Renal cortex interstitium (tissue), 11 donors: Measurements from ENCODE around the gene RGL1. TPM values are rescaled to one million over a fixed set of nuclear protein-coding genes. Genes with fewer than 3 reads are reported as not detected.
"Not testable (repeated sequence)": the region's sequence is repeated elsewhere in the genome, so short reads cannot be mapped to it uniquely, and the experiment has no call there.

ENCODE experiments used
- DNase-seq, 11 donors: peaks; one replicate each; pipeline ENCODE4 v3.0.0-alpha.2; 2013; ENCODE audit warnings: low read depth in 9 of 11, low spot score in 4 of 11; ENCODE audit errors: extremely low read depth in 1 of 11
- polyA plus RNA-seq, 3 donors: library from polyadenylated mRNA; unstranded; fragments of 120-200 nt; gene quantifications; one replicate each; pipeline ENCODE4 v1.2.1, GENCODE V29; 2013; ENCODE audit not compliant: insufficient read length in 3 of 3

The RGL1 gene
- polyA plus RNA-seq, 3 donors: 50.1 to 56.2 (median 52.3) TPM

DNA sequence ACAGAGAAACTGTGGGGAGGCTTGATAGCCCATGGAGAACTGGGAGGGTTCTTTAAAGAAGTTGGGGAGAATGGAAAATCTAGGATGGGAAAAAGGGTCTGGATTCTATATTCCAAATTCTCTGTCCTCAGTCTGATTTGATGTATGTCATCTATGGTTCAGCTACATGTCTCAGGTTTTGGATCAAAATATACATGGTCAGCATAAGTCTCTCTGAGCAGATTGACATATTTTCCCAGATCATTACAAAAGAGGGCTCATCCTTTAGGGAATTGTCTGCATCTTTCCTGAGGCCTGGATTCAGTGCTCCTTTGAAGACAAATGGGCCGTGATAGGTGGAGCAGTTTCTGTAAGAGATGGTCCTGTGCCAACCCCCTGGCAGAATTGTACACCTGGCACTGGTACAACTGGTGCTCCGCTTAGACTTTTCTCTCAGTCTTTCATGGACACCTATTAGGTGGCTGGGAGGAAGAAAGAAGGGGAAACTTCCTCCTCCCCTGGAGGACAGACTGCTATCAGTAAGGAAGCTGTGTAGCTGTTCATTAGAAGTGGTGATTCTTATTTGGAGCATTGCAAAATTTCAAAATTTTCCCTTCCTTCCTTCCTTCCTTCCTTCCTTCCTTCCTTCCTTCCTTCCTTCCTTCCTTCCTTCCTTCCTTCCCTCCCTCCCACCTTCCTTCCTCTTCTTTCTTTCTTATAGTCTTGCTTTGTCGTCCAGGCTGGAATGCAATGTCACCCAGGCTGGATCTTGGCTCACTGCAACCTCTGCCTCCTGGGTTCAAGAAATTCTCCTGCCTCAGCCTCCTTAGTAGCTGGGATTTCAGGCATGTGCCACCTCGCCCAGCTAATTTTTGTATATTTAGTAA is 26.1 kb upstream of the RGL1 start:
- DNase-seq: no peak

DNA sequence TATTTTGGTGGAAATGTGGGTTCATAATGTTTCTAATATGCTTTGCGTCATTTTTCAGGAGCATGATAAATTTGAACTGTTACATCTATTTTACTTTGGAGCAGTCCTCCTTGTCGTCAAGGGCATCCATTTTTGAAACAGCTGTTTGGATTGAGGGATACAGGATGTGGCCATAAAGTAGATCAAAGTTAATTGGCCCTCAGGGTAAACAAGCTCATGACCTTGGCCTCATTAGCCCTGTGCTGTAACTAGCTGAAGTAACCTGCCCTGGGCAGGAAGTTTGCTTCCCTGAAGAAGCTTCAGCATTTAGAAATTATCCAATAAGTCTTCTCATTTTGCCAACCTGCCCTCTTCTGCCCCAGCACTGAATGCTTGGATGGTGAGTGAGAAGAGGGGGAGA is 24.8 kb upstream of the RGL1 start:
- no peak for DNase-seq

DNA sequence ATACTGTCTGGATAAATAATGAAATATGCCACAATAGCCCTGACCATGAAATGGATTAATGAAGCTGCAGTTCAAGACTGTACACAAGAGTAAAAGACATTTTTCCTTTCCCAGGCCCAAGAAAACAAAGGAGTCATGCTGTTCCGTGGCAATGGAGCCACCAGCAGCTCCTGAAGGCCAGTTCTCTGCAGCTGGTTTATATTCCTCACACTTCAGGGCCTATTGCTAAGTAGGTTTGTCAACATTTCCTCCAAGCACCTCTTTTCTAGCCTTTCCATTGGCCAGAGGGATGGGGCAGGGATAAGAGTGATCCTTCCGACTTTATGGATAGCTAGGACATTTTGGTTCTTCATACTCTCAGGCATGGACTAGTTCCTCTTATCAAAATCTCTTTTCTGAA is 24.2 kb upstream of the RGL1 start:
- no peak for DNase-seq

- DNase-seq: no peak
Measured at GRCh38 chr1:183783342-183783741, 21.6 kb upstream of the RGL1 start.

GRCh38 chr1:183783767-183784637 is 20.9 kb upstream of the RGL1 start:
- no peak for DNase-seq

DNA sequence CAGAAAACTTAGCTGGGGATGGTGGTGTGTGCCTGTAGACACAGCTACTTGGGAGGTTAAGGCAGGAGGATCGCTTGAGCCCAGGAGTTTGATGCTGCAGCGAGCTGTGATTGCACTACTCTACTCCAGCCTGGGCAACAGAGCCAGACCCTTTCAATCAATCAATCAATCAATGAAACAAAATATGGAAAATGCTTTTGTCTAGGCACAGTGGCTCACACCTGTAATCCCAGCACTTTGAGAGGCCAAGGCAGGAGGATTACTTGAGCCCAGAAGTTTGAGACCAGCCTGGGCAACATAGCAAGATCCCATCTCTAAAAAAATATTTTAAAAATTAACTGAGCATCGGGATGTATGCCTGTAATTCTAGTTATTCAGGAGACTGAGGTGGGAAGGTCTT is 19.0 kb upstream of the RGL1 start:
- not testable (repeated sequence) for DNase-seq

DNA sequence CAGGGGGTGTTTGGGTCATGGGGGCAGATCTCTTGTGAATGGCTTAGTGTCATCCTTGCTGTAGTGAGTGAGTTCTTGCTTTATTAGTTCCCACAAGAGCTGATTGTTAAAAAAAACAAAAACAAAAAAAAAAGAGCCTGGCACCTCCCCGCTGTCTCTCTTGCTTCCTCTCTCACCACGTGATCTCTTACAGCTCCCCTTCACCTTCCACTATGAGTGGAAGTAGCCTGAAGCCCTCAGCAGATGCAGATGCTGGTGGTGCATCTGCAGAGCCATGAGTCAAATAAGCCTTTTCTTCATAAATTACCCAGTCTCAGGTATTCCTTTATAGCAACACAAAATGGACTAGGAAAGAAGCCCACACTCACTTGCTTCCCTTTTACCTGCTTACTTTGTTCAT is 17.2 kb upstream of the RGL1 start:
- DNase-seq: no peak

DNA sequence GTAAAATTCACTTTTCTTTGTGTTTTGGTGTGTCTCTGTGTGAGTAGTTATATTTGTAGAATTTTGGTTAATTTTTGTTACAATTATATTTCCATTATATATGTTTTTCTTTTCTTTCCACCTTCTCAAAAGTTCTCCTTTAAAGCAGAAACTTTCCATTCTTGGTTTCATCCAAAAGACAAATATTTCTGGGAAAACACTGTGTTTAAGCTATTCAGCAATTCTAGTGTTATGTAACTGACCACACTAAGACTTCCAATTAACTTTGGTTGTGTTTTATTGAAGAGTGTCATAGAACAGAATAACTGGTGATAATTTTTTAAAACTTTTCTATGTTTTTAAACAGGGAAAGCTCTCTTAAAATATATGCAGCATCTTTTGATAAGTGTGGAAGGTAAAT is 13.6 kb upstream of the RGL1 start:
- no peak for DNase-seq

- DNase-seq: no peak
Measured at GRCh38 chr1:183792300-183792699, 12.6 kb upstream of the RGL1 start.

GRCh38 chr1:183794088-183794487 is 10.8 kb upstream of the RGL1 start:
- DNase-seq: no peak

DNA sequence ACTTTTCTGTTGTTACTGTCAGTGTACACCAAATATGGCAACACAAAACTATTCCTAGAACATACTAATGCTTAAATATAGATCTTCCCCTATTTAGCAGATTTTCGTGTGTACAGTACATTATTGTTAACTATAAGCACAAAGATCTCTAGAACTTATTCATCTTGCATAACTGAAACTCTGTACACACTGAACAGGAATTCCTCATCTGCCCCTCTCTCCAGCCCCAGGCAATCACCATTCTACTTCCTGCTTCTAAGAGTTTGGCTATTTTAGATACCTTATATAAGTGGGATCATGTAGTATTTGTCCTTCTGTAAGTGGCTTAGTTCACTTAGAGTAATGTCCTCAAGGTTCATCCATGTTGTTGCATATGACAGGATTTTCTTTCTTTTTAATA is 4.5 kb upstream of the RGL1 start:
- no peak for DNase-seq

- DNase-seq: no peak
Measured at GRCh38 chr1:183801649-183802048, 3.3 kb upstream of the RGL1 start.

DNA sequence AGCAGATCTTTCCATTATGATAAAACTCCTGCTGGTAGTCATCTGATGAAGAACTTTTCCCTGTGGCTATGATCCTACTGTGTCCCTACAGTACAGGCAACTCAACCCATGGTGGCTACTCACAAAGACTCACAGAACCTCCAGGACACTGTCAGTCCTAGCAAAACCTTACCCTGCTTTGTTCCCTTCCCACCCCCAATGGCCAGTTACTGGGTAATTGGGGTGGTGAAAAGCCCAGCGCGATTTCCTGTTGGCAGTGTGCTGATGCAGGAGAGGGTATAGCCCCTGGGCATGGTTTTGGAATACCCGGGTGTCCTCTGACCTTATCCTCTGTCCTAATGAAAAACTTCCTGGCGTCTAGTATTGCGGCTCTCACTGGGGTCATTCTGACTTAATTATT is 533 bp upstream of the RGL1 start:
- DNase-seq: no peak

DNA sequence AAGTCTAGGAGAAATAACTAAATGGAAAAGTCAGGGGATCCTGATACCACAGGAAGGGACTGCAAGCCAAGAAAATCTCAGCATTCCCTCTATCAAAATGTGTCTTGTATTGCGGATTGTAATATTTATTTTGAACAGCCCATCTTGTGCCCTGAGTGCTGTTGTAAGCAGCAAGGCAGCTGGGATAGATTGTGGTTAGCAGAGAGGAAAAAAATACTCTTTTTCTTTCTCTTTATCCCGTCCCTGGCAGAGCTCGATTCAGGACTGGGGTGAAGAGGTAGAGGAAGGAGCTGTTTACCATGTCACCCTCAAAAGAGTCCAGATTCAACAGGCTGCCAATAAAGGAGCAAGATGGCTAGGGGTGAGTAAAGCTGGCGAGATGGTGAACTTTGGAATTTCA is 1.2 kb downstream of the RGL1 start:
- no peak for DNase-seq

DNA sequence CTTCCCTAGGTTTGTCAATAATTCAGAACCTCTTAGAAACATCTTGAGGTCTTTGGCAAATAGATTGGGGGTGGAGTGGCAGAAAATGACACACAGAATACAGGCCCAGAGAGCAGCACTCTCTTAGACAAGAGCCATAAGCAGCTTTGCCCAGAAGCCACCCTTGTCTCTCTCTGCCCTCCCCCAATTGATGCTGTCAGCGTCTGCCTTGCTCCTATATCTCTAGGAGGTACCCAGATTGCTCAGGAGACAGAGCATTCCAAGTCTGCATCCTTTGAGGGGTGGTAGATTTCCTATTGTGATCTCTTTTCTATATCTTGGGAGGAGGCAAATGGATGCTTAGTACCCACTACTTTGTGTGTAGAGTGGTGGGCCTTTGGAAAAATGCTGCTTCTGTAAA is 1.8 kb downstream of the RGL1 start:
- DNase-seq: no peak

DNA sequence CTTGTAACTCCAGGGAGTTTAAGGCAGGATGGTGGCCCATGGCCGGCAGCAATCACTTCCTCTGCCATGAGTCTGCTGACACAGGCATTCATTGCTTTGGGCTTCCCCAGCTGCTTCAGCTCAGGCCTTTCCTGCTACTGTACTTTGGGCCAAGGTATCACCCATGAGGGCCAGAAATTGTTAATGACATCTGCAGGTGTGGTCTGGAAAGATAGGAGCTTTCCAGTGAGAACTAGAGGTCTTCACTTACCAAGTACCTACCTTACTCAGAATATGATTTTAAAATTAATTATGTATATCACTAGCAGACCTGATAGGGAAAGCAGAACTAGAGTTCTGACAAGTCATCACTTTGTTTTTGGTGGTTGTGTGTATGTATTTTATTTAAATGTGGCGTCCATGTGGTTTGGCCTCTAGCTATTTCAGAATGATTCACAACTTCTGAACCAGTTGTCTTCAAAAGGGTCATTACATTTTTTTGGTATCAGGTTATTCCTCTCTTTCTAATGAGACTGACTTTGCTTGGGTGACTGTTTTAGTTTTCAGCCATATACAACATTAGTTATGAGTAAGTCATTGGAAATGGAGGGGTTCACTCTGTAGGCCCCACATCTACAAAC is 2.7 kb downstream of the RGL1 start:
- no peak for DNase-seq

- DNase-seq: no peak
Measured at GRCh38 chr1:183808296-183809027, 3.5 kb downstream of the RGL1 start.

DNA sequence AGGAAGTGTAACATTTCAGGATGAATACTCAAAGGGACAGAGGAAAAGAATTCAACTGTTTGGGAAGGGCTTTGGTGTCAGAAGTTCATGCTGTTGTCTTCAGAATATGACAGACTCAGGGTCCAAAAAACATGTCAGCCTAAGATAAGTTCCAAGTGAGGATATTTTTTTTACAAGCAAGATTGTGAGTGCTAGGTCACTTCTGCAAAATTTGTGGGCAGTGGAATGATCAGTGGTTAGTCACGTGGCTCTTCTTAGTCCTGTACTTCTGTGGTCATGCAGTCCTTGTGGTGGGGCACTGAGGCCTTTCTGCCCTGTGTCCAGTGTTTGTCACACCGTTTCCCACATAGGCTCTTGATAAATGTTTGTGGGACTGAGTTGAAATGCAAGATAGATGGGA is 5.2 kb downstream of the RGL1 start:
- DNase-seq: no peak
